GM18861 (cell line): ENCODE results near the gene ZNF385C.
"Not testable (repeated sequence)": the region's sequence is repeated elsewhere in the genome, so short reads cannot be mapped to it uniquely, and the experiment has no call there.

ENCODE experiments used
- ATAC-seq: cut with Tn5 transposase; IDR thresholded peaks from one replicate; pipeline ENCODE4 v1.9.1; 2021; ENCODE audit not compliant: unreplicated experiment

The ZNF385C gene

GRCh38 chr17:42097691-42098631, at the start of gene ZNF385C:
ZNF385C (minus strand) TSS chr17:42098473; CDS start chr17:42063056, 35,417 bp downstream.
- ATAC-seq, result no peak

- no peak for ATAC-seq
These were observed 48.8 kb upstream of the ZNF385C start for GRCh38 chr17:42146911-42147607.

- ATAC-seq, result not testable (repeated sequence)
These were observed 44.9 kb upstream of the ZNF385C start for GRCh38 chr17:42143138-42143537.

- ATAC-seq, result no peak
These were observed 44.2 kb upstream of the ZNF385C start for GRCh38 chr17:42142371-42142896.

- ATAC-seq, result no peak
These were observed 43.1 kb upstream of the ZNF385C start for GRCh38 chr17:42141382-42141781.

GRCh38 chr17:42140690-42141089, 42.4 kb upstream of the ZNF385C start:
- not testable (repeated sequence) for ATAC-seq

GRCh38 chr17:42138749-42139492, 40.6 kb upstream of the ZNF385C start:
- no peak for ATAC-seq

GRCh38 chr17:42136654-42137051, 38.4 kb upstream of the ZNF385C start:
- no peak for ATAC-seq

GRCh38 chr17:42135664-42136653, 37.7 kb upstream of the ZNF385C start:
- no peak for ATAC-seq

GRCh38 chr17:42135151-42135550, 36.9 kb upstream of the ZNF385C start:
- ATAC-seq, result no peak

- ATAC-seq, result no peak
These were observed 35.3 kb upstream of the ZNF385C start for GRCh38 chr17:42133461-42134041.

- no peak for ATAC-seq
These were observed 34.7 kb upstream of the ZNF385C start for GRCh38 chr17:42132941-42133340.

GRCh38 chr17:42131981-42132432, 33.7 kb upstream of the ZNF385C start:
- ATAC-seq, result no peak

- ATAC-seq, result no peak
These were observed 33.0 kb upstream of the ZNF385C start for GRCh38 chr17:42131232-42131631.

GRCh38 chr17:42130310-42130936, 32.1 kb upstream of the ZNF385C start:
- ATAC-seq, result no peak

GRCh38 chr17:42129109-42129837, 31.0 kb upstream of the ZNF385C start:
- ATAC-seq, result no peak

- ATAC-seq, result no peak
These were observed 29.1 kb upstream of the ZNF385C start for GRCh38 chr17:42127414-42127813.

GRCh38 chr17:42126836-42127235, 28.6 kb upstream of the ZNF385C start:
- ATAC-seq, result no peak
